Hematopoietic multipotent progenitor cell treated with erythropoietin and hydrocortisone succinate and interleukin-3 and kit ligand, for 17 days (in vitro differentiated cells): ENCODE measurements around the gene SYTL3.

Experiments
- DNase-seq: peaks from one replicate; pipeline ENCODE4 v3.0.0-alpha.2; 2015; ENCODE audit warnings: low spot score

SYTL3 gene

DNA sequence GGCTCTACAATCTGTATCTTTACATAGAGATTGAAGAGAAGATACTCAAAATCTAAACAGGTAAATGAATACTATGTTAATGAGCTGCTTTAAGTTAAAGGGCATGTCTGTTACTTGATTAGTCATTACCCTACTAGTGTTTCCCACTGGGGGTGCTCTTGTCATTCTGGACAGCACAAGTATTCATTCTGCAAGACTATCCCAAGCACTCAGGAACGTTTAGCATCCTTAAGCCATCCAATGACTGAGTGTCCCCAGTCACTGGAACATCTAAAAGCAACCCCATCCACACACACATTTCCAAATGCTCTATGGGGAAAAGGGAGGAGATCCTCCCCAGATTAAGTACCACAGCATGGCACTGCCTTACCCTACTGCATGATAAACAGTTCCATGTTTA lies 143.6 kb downstream of the SYTL3 start:
- DNase-seq = peak; percentile 68

DNA sequence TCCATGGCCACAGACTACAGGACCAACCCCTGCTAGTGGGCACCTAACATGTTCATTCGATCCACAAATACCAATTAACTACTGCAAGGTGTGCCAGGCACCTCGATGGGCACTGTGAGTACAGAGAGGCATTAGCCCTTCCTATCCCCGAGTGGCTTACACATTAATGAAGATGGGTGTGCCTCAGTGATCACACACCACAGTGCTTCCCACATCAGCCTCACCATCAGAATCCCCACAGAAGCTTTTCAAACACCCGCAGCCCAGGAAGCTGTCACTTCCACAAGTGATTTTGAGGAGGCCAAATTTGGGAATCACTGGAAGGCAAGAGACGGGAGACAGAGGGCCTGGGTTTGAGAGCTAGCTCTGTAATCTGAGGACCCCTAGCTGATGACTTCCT lies 145.7 kb downstream of the SYTL3 start:
- DNase-seq = no peak

DNA sequence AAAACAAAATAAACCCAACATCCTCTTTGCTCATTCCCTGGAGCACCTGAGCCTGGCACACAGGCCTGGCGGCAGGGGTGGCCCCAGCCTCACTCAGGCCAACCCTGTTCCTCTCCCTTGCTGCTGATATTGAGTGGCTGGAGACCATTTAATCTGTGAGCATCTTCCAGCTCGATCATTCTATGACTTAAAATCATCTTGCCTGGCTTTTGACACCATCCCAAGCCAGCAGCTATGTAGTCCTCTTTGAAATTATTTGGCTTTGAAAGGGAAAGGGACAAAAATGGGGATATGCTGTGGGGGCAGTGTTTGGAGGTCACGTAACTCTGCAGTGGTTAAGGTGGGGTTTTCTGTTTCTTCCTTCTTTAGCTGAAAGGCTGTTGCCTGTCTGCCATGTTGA lies 146.5 kb downstream of the SYTL3 start:
- DNase-seq = no peak

DNA sequence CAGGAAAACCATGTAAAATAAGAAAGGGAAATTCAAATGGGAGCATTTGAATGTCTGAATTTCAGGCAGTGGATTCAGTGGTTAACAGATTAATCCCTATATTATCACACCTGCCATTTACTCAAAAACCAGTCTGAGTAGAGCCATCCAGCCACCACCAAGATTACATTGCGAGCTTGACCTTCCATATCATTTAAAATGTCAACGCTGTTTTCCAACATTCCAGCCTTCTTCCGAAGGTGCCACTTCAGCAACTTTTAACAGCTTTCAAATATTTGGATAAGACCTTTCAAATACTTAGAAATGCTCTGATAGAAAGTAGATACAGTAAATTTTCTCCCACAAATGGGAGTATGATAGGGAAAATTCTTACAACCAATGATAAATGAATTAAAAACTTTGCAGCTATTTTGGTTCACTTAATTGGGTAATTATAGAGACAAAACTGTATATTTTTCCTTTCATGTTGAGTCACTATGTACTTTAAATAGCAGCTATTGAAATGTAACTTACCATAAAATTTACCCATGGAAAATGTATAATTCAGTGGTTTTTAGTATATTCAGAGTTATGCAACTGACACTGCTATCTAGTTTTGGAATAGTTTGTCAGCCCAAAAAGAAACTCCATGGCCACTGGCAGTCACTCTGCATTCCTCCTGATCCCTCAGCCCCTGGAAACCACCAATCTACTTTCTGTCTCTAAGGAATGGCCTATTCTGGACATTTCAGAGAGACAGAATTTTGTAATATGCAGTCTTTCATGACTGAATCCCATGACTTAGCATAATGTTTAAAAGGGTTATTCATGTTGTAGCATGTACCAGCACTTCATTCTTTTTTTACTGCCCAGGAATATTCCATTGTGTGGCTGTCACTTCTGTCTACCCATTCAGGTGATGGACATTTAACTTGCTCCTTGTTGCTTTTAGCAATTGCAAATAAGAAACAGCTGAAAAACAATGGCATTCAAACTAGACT lies 147.8 kb downstream of the SYTL3 start:
- no peak for DNase-seq

DNA sequence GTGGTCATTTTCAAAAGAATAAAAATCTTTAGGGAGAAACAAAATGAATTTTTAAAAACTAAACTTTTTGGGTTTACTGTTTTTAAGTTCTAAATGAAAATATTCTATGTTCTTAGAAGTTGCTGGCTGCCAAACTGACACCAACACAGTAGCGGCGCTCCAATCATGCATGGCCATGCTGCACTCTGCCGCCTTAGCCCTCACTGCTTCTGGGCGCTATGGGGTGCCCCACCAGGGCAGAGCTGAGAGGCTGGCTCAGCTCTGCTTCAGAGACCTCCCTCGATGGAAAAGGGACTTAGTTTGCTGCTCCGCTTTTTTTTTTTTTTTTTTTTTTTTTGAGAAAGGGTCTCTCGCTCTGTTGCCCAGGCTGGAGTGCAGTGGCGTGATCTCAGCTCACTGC lies 148.5 kb downstream of the SYTL3 start:
- no peak for DNase-seq

DNA sequence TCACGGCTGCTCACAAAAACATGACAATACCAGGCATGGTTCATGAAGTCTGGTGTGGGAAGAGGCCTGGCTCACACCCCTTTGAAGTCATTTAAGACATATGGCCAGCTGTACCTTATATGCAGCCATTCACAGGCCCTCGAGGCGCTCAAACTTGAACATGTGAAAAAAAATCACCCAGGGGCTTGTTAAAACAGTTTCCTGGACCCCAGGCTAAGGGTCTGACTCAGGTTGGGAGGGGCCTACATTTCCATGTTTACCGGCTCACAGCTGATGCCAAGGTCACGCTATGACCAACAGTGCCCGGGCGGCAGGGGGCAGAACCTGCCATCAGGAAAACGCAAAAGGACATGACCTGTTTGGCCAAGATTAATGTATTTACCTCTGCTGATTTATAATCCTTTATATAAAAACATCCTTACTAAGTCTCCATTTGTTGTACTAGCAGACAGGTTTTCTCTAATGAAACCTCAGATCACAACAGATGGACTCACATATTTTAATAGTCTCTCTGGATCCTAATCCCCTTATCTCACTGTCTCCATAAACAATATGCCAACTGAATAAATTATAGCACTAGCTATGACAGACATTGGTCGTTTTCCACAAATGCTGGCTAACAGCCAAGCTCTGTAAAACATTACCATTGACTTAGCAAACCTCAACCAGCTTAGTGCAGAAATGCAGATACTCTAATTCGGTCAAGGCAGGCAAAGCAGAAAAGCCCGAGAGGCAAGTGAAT lies 149.4 kb downstream of the SYTL3 start:
- peak; percentile 53 for DNase-seq

DNA sequence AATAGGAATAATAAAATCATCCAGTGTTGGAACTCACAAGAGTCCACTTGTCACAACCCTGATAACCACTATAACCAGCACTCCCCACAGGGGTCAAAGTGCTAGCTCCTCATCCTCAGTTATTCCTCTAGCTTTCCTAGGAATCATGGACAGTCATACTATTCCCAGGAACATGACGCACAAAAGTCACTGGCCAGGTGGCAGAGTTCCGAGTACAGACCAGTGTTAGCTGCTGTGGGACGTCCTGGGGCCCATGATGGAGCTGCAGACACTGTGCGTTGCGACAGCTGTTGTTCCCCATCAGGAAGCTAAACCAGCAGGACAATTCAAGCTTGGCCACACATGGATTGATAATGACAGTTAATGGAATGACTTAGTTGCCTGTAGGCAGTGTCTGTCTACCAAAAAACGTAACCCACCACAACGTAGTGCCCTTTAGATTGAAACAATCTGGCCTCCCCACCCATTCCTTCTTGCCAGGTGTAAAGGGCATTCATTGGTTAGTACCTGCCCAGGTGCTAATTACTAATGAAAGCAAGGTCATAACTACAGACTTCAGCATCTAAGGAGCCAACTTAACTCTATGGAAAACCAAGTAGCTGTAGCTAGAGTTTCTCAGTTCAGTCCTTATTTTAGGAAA lies 151.9 kb downstream of the SYTL3 start:
- DNase-seq = no peak

DNA sequence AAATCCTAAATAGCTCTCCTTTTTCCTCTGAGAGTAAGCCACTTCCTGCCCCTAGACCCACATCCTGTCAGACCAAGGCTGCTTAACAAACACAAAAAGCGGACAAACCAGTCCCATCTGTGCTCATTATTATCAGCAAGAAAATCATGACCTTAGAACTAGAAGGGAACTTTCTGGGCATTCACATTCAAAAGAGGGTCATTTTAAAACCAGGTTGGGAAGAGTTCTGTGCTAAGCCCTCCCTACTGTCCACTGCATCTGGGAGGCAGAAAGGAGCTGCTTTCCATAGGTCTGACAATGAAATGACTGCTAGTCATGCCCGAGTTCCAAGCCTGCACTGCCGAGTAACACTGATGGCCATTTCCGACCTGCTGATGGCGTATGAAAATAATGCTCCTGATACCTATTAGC lies 153.9 kb downstream of the SYTL3 start:
- no peak for DNase-seq

DNA sequence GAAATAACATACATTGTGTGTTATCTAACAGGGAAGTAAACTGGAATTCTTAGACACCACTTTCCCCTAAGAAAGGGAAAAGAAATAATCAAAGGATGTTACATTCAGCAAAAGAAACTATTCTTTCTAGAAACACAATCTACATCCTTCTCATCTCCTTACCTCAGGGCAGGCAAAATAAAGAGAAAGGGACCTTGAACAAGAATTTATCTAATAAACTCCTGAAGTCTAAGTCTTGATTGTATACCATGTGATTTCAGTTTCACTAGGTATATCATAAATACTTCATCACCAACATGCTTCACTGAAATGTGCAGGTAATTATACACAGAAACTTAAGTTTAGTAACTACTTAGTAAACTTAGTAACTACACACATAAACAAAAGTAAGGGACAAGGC lies 154.4 kb downstream of the SYTL3 start:
- no peak for DNase-seq

DNA sequence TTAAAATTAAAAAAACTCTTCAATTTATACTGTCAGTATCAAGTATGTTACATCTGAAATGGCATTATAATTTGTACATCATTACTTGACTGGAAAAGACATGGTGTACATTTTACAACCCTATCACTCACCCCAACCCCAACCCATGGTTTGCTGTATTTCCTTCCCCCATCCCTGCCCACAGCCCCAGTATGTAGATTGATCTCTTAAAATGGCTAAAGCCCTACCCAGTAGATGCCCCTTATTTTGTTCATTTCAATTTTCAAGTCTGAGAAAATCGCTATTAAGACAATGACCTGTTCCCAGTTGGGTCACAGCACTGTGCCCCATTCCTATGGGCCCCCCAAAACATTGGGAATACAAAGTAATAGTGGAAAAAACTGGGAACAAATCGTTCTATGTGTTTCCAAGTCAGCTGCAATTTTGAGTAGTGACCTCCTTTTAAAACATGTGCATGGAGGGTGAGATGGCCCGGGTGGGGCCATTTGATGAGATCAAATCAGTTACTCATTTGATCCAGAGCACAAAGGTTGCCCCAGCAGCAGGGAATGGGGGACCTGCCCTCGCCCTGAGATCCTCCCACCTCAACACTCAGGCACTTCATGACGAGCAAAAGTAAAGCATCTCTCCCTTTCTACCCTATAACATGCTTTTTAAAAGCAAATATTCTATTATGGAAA lies 156.0 kb downstream of the SYTL3 start:
- no peak for DNase-seq

DNA sequence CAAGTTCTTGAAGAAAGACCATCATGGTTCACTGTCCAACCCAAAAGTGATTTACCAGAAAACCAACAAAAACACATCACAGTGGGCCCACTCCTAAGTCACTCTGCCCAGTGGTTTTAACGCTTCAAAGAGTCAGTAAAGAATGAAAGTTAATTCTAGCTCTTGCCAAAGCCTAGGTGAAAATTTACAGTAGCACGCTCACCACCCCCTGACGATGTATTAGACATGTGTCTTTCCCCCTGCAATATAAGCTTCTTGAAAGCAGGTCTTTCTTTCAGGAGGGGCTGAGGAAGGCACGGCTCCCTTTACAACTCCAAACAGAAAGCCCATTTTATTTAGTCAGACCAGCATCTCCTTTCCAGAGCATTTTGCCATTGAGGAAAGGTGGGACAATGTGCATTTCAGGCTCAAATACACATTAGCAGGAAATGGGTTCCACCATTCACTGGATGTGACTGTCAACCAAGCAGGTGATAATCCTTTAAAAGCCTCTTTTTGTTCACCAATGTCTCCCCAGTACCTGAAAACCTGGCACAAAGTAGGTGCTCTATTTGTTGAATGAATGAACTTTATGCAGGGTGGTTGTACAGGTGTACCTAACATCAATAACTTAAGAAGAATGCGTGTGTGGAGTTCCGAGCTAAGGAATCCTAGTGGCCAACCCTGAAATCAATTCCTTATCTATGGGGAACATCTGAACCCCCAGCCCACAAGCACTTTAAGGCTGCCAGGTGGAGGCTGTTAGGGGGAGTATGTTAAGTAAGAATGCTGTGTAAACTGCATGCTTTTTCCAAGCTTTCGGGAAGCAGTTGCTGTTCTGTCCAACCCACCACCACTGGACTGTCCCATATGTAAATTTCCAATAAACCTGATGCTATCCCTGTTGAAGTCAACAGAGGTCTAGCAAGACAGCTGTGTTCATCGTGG lies 157.9 kb downstream of the SYTL3 start:
- no peak for DNase-seq

DNA sequence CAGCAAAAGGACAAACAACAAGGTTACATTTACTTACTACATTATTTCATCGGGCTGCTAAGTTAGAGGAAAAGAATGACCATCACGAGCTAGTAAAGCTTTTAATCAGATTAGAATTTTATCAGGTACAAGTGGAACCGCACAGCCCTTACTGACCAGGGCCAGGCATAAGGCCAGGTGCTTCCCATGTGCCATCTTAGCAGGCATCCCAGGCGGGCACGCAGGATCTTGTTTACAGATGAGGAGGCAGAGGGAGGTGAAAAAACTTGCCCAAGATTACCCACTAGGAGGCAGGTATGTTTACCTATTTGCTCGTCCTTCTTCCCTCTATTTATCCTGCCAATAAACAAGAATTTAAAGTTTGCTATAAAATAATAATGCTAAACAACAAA lies 158.6 kb downstream of the SYTL3 start:
- DNase-seq = no peak

DNA sequence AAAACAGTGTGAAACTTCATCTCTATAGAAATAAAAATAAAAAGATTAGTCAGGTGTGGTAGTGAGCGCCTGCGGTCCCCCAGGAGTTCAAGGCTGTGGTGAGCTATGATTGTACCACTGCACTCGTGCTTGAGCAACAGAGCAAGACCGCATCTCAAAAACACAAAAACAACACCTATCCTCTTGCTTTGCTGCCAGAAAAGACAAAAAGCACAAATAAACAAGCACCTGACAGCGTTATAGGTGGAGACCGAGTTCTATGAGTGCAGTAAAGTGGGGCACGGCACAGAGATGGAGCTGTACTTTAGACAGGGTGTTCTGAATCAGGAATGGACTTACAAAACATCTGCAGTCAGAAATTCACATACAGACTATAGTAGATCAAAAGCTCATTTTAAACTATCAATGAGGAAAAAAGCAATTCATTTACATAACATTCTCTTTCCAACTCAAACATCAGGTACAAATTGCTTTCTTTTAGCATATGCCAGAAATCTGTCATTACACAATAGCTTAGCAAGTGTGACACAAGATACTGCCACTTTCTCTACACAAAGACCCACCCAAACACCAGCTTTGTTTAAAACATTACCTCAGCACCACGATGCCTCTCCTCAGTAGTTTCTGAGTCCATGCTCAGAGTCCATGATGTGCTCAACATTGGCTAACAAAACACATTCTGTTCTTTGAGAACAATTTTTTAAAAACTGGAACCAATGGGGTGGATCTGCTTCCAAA lies 159.3 kb downstream of the SYTL3 start:
- no peak for DNase-seq

DNA sequence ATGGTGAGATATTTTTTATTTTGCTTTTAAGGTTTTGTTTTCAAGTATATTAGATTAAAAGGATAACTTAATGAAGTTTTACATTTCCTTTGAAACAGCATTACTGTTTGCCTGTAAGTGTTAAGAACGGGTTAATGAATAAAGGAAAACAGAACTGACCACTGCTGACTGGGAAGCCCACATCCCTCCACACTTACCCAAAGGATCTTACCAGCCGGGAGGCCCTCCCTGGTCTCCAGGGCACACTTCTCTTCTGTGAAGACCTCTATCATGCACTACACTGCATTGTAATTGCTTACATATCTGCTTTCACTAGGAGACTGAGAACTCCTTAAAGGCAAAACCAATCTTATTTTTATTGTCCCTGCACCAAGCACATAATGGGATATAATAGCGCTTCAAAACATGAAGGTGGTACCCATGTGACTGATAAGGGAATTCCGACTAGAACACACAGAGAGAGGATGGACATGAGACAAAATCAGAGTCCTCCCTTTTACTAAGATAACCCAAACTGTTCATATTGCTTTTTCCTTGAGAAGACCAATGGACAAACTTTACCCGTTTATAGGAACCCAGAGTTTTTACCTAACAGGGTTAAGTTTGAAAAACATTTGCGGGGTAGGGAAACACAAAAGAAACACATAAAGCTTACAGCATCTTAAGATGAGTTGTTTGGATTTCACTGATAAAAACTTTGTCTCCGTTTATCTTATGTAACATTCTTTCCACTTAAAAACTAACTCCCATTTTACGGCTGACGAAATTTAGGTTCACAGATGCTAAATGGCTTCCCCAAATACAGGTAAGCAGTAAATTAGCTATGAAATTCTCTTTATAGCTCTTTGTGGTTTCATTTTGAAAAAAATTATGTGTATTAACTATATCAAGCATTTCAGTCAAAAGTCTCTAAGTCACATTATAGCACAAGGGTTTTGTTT lies 160.6 kb downstream of the SYTL3 start:
- DNase-seq = no peak

DNA sequence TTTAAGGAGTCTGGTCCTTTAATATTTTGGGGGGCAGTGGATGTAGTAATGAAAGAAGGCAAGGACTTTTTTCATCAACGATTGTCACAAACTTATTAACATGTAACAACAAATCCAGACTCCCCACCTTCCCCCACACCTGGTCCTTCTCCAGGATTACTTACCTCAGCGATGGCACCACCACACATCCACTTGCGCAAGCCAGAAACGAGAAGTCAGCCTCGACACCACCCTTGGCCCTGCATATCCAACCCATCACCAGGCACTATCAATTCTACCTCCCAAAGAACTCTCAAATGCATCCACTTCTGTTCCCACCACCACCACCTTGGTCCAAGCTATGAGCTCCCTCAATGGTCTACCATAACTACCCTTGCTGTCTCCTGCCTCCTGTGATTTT lies 162.8 kb downstream of the SYTL3 start:
- no peak for DNase-seq

DNA sequence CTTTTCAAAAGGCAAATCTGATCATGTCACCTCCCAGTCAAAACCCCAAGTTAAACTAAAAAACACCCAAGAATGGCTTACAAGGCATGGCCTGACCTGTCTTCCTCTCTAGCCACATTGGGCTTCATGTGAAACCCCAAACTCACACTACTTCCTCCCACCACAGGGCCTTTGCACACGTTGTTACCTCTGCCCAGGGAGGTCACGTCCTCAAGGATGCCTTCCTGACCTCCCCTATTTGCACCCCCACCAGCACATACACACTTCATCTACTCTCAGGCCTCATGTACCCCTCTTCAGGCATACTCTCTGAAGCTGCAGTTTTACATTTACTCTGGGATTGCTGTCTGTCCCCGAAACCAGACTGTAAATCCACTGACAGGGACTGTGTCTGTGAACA lies 163.2 kb downstream of the SYTL3 start:
- DNase-seq = no peak
